Esophagus muscularis mucosa (tissue), 4 donors: ENCODE data around the gene ZNF436. TPM values are rescaled to one million over a fixed set of nuclear protein-coding genes. Genes with fewer than 3 reads are reported as not detected.

Experiments used
- DNase-seq: peaks from one replicate; pipeline ENCODE4 v3.0.0-alpha.2; 2017; ENCODE audit errors: extremely low spot score
- H3K27ac ChIP-seq, 4 donors: fragments of 200-600 bp; sonication (generic); replicated peaks in 1 of 4; 1 replicate in 3 of 4; 2 replicates in 1 of 4; pipeline ENCODE4 v1.5.1; 2016 to 2019; ENCODE audit warnings: mild to moderate bottlenecking in 1 of 4
- H3K27me3 ChIP-seq, 4 donors: fragments of 200-600 bp; sonication (generic); one replicate each; pipeline versions ENCODE4 v1.5.1 to v1.6.0; 2016 to 2019
- H3K36me3 ChIP-seq, 4 donors: fragments of 200-600 bp; sonication (generic); one replicate each; pipeline ENCODE4 v1.5.1; 2016 to 2019
- H3K4me1 ChIP-seq, 4 donors: fragments of 200-600 bp; sonication (generic); one replicate each; pipeline ENCODE4 v1.5.1; 2016 to 2019
- H3K4me3 ChIP-seq, 4 donors: fragments of 200-600 bp; sonication (generic); 1 replicate in 2 of 4; 2 replicates in 2 of 4; pipeline ENCODE4 v1.5.1; 2016 to 2019; ENCODE audit warnings: mild to moderate bottlenecking in 4 of 4, moderate library complexity in 1 of 4
- H3K9me3 ChIP-seq, 4 donors: fragments of 200-600 bp; sonication (generic); 1 replicate in 3 of 4; 2 replicates in 1 of 4; pipeline ENCODE4 v1.5.1; 2016 to 2019
- EP300 ChIP-seq: sonication (generic); formaldehyde crosslinking; IDR thresholded peaks from one replicate; pipeline ENCODE4 v1.6.1; 2017; ENCODE audit warnings: antibody characterized with exemption
- POLR2A ChIP-seq: fragments of 450-650 bp; IDR thresholded peaks from one replicate; pipeline ENCODE4 v1.6.1; 2017; ENCODE audit warnings: antibody characterized with exemption, moderate library complexity, mild to moderate bottlenecking, low read depth
- POLR2AphosphoS5 ChIP-seq, 2 donors: sonication (generic); formaldehyde crosslinking; IDR thresholded peaks; one replicate each; pipeline ENCODE4 v1.6.1; 2017; ENCODE audit warnings: antibody characterized with exemption in 2 of 2
- WGBS: methylation state at CpG from one replicate; pipeline ENCODE4 v1.1.5; 2018; 5-methylcytosine and 5-hydroxymethylcytosine counted together
- intact Hi-C: fragments of 100-400 bp; cut with DNase I; formaldehyde crosslinking; loops from one replicate; pipeline ENCODE4 v1.15.1; 2023
- total RNA-seq, 4 donors: library from RNA; depleted of rRNA; stranded (reverse); fragments of >200 nt; gene quantifications; one replicate each; pipeline versions ENCODE4 v1.1.0 to v1.2.1, GENCODE V29; 2016
- TF ChIP-seq, protein P1 (sequence below), 3 experiments: fragments of 200-600 bp in 2 of 3; fragments of 450-650 bp in 1 of 3; sonication (generic) in 2 of 3; IDR thresholded peaks; one replicate each; pipeline ENCODE4 v1.5.1; 2017 to 2019; ENCODE audit warnings: antibody characterized with exemption in 3 of 3, mild to moderate bottlenecking in 2 of 3, moderate library complexity in 1 of 3

ZNF436 gene
- total RNA-seq, 4 donors from 2014 or later, result 13.7 to 36.8 (median 16.4) TPM

DNA sequence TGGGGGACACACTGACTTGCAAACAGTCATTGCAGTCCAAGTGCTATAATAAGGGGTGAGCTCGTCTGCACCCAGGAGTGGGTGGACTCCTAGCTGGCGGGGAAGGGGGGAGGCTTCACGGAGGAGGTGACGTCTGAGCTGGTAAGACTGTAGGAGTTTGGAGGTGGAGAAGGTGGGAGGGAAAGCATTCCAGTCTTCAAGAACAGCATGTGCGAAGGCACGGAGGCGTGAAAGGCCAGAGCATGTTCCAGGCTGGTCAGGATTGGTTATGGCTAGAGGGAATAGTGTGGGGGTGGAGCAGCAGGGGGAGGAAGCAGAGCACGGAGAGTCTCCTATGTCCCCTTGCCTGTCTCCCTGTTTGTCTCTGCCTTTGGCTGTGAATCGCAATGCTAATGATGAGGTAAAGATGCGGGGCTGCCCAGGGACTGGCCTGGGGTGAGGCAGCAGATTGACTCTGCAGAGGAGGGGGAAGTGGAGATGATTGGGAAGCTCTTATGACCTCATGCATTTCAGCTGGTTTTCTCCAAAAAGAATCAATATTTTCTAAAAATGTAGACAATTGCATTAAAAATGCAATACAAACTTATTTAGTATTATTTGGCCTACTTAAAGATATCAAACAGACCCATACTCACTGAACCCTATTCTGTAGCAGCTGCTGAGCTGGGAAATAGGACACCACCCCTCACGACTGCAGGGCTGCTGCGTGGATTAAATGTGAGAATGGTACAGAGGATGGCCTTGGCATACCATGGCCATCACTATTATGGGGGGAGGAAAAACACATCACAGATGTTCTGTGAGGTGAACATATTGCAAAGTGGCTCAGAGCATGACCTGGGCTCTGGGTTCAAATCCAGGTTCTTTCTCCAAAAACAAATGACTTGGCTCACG is 2.6 kb upstream of the ZNF436 start:
- no peak overlapping the region for H3K4me3 ChIP-seq
- DNase-seq, result no peak
- TF ChIP-seq POLR2A, result no peak
- TF ChIP-seq EP300, result no peak
- TF ChIP-seq POLR2AphosphoS5 (IDR thresholded peaks at IDR 0.05), result no peak
- TF ChIP-seq, protein P1, sequence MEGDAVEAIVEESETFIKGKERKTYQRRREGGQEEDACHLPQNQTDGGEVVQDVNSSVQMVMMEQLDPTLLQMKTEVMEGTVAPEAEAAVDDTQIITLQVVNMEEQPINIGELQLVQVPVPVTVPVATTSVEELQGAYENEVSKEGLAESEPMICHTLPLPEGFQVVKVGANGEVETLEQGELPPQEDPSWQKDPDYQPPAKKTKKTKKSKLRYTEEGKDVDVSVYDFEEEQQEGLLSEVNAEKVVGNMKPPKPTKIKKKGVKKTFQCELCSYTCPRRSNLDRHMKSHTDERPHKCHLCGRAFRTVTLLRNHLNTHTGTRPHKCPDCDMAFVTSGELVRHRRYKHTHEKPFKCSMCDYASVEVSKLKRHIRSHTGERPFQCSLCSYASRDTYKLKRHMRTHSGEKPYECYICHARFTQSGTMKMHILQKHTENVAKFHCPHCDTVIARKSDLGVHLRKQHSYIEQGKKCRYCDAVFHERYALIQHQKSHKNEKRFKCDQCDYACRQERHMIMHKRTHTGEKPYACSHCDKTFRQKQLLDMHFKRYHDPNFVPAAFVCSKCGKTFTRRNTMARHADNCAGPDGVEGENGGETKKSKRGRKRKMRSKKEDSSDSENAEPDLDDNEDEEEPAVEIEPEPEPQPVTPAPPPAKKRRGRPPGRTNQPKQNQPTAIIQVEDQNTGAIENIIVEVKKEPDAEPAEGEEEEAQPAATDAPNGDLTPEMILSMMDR (IDR thresholded peaks at IDR 0.05), result no peak
- no peaks in the 10 kb centered on the region for H3K27me3 ChIP-seq
- H3K36me3 ChIP-seq, result no peaks in the 10 kb centered on the region
- intact Hi-C loops, result no loop called here
- H3K9me3 ChIP-seq, result no peaks in the 10 kb centered on the region
- H3K4me1 ChIP-seq, result peaks cover 32 to 54% (median 49%) of the 10 kb centered on the region in 4 donors
- 64% methylated on average over 13 of the region's 13 CpGs for WGBS
- peak overlapping the region in 2 of 4 donors; percentile 94 to 97 for H3K27ac ChIP-seq

DNA sequence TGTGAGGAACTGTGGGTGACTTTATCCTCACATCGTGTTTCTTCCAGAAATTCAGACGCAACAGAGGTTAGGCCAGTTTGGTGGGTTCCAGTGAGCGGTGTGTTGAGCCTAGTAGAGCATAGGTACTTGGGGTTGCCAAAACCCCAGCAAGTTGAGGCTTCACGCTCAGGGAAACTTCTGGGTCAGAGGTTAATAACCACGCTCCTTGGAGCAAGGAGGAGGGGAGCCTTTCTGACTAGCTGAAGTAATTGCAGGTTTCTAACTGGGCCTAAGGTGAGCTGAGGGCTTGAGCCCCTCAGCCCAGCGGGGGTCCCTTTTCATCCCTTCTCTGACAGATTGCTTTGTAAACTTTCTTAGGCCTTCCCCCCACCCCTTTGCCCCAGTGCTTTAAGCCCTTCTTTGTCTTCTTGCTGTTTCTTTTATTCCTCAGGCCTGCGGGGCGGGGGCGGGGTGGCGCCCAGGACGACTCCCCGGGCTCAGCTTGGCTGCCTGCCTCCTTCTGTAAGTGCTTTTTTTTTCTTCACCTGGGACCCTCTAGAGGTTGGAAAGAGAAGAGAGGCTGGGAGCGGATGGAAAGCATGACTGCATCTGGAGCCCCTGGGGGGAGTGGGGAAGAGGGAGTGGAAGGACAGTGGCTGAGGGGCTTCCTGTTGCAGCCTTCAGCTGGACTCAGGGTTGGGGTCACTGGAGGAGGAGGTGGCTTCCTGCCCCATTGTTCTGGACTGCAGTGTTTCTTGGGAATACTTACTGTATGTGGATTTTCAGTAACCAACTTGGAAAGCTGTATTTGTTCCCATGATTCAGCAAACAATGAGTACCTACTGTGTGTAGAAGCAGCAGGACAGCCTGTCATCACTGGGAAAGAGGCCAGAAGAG is 1.3 kb upstream of the ZNF436 start:
- peaks cover 37 to 57% (median 51%) of the 10 kb centered on the region in 4 donors for H3K4me1 ChIP-seq
- H3K27ac ChIP-seq, result peak overlapping the region; percentile 90 to 99 (median 96)
- H3K36me3 ChIP-seq, result peaks cover 0 to 10% (median 6%) of the 10 kb centered on the region in 4 donors
- WGBS, result 29% methylated on average over 12 of the region's 13 CpGs
- TF ChIP-seq EP300 (no peak), POLR2A (no peak), POLR2AphosphoS5 (IDR thresholded peaks at IDR 0.05) (no peak)
- TF ChIP-seq, protein P1 (IDR thresholded peaks at IDR 0.05), result no peak
- no peaks in the 10 kb centered on the region for H3K9me3 ChIP-seq
- H3K27me3 ChIP-seq, result no peaks in the 10 kb centered on the region
- intact Hi-C loops, result no loop called here
- peak overlapping the region; percentile 70 to 84 (median 80) for H3K4me3 ChIP-seq
- DNase-seq, result no peak

GRCh38 chr1:23370330-23370708 is 683 bp upstream of the ZNF436 start:
- intact Hi-C loops, result no loop called here
- no peak for DNase-seq
- peak overlapping the region; percentile 90 to 99 (median 96) for H3K27ac ChIP-seq
- H3K27me3 ChIP-seq, result no peaks in the 10 kb centered on the region
- peaks cover 37 to 60% (median 52%) of the 10 kb centered on the region in 4 donors for H3K4me1 ChIP-seq
- H3K9me3 ChIP-seq, result peaks cover 0 to 1% (median 0%) of the 10 kb centered on the region in 4 donors
- H3K4me3 ChIP-seq, result peak overlapping the region; percentile 70 to 84 (median 80)
- H3K36me3 ChIP-seq, result peaks cover 0 to 16% (median 12%) of the 10 kb centered on the region in 4 donors
- WGBS, result 4% methylated on average over 5 of the region's 5 CpGs
- TF ChIP-seq, protein P1 (IDR thresholded peaks at IDR 0.05), result no peak
- TF ChIP-seq POLR2A, result no peak
- TF ChIP-seq POLR2AphosphoS5 (IDR thresholded peaks at IDR 0.05), result no peak
- no peak for TF ChIP-seq EP300

DNA sequence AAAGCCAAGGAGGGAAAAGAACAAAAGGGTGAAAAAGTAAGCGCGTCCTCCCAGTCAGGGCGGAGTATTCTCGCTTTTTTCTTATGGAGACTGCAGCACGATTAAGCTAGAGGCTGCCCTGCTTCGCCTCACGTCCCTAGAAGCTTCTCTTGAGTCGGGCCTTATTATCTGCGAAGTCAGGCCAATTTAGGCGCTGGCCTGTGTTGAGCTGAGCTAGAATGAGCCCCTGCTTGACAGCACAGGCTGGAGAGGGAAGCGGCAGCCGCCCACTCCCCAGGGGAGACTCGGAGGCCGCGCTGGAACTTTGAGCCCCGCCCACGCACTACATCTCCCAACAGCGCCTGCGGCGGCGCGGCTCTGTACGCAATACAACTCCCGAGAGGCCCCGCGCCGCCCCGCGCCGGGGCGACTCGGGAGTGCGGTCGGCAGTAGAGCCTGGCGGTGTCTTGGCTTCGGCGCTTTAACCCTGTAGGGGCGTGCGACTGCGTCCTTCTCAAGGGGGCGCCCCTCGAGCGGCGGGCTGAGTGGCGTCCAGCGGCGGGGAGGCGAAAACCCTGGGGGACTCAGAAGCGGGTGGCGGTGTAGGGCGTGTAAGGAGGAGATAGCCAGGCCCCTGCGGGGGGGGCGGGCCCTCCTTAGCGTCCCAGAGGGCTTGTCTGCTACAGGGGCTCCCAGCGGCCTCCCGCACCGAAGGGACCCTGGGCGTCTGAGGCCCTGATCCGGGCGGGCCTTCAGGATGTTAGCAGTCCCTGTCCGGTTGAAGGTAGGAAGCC is 888 bp downstream of the ZNF436 start:
- 0% methylated on average over 14 of the region's 61 CpGs for WGBS
- peak; percentile 96 for DNase-seq
- Histone ChIP-seq H3K4me1 (peaks cover 37 to 60% (median 52%) of the 10 kb centered on the region in 4 donors), H3K9me3 (peaks cover 0 to 17% (median 6%) of the 10 kb centered on the region in 4 donors), H3K27ac (peak overlapping the region; percentile 90 to 99 (median 96)), H3K4me3 (peak overlapping the region; percentile 70 to 84 (median 80)), H3K27me3 (no peaks in the 10 kb centered on the region), H3K36me3 (peaks cover 0 to 32% (median 26%) of the 10 kb centered on the region in 4 donors)
- intact Hi-C loops, result loop anchor here (1.0 to 10.0 kb wide), 3 partner anchors 24 to 116 kb away; partner anchors contain the start of genes ASAP3 and HNRNPR
- TF ChIP-seq POLR2A, result peak; percentile 90
- TF ChIP-seq POLR2AphosphoS5 (IDR thresholded peaks at IDR 0.05), result peak; percentile 93 to 96
- TF ChIP-seq, protein P1 (IDR thresholded peaks at IDR 0.05), result no peak
